Subcutaneous adipose tissue (tissue), 4 donors: ENCODE measurements around the gene TUBA1C. TPM values are rescaled to one million over a fixed set of nuclear protein-coding genes. Genes with fewer than 3 reads are reported as not detected.

Source experiments
- CTCF ChIP-seq: fragments of 450-650 bp; IDR thresholded peaks from one replicate; pipeline ENCODE4 v1.5.1; 2016; ENCODE audit warnings: low read depth, mild to moderate bottlenecking, control low read depth, antibody characterized with exemption, moderate library complexity
- total RNA-seq, 4 donors: library from RNA; depleted of rRNA; stranded (reverse); fragments of >200 nt; gene quantifications; one replicate each; pipeline ENCODE4 v1.1.0, GENCODE V29; 2016

TUBA1C gene
- total RNA-seq, 4 donors from 2014 or later, result 65.9 to 177 (median 107) TPM

- TF ChIP-seq CTCF, result no peak
These were observed 30.9 kb upstream of the TUBA1C start for GRCh38 chr12:49233842-49234526.

- TF ChIP-seq CTCF, result no peak
These were observed 28.5 kb upstream of the TUBA1C start for GRCh38 chr12:49236423-49236822.

GRCh38 chr12:49243631-49244030, 21.3 kb upstream of the TUBA1C start:
- TF ChIP-seq CTCF, result no peak

GRCh38 chr12:49244176-49244575, 20.7 kb upstream of the TUBA1C start:
- TF ChIP-seq CTCF, result no peak

- no peak for TF ChIP-seq CTCF
These were observed 13.5 kb upstream of the TUBA1C start for GRCh38 chr12:49251357-49251756.

GRCh38 chr12:49253033-49253623, 11.8 kb upstream of the TUBA1C start:
- TF ChIP-seq CTCF, result no peak

- no peak for TF ChIP-seq CTCF
These were observed 8.8 kb upstream of the TUBA1C start for GRCh38 chr12:49255857-49256637.
